Left ventricle myocardium superior (tissue), 1 donor: ENCODE results near the gene CDC42EP4. TPM values are rescaled to one million over a fixed set of nuclear protein-coding genes. Genes with fewer than 3 reads are reported as not detected.
"Not testable (repeated sequence)": the region's sequence is repeated elsewhere in the genome, so short reads cannot be mapped to it uniquely, and the experiment has no call there.

ENCODE experiments used
- ATAC-seq: fragments of 200-7000 bp; cut with Tn5 transposase; one replicate; pipeline ENCODE4 v1.9.1; 2020; ENCODE audit warnings: mild to moderate bottlenecking, moderate library complexity
- DNase-seq: peaks from one replicate; pipeline ENCODE4 v3.0.0-alpha.2; 2020
- intact Hi-C: fragments of 100-400 bp; cut with micrococcal nuclease; formaldehyde crosslinking; loops from one replicate; pipeline ENCODE4 v1.11.0; 2022
- total RNA-seq: library from RNA; stranded (reverse); fragmentation: NEBNext Ultra II Directional; extraction: Animal tissue kit (Norgen Biotek cat#: 25700); gene quantifications from one replicate; pipeline ENCODE4 v1.2.1, GENCODE V29; 2021
- donor health status: DM: no; HTN: yes; CAD: no; lungs with severe emphysema.

Gene CDC42EP4
- total RNA-seq, 1 donor from 2014 or later, result 51.4 TPM

DNA sequence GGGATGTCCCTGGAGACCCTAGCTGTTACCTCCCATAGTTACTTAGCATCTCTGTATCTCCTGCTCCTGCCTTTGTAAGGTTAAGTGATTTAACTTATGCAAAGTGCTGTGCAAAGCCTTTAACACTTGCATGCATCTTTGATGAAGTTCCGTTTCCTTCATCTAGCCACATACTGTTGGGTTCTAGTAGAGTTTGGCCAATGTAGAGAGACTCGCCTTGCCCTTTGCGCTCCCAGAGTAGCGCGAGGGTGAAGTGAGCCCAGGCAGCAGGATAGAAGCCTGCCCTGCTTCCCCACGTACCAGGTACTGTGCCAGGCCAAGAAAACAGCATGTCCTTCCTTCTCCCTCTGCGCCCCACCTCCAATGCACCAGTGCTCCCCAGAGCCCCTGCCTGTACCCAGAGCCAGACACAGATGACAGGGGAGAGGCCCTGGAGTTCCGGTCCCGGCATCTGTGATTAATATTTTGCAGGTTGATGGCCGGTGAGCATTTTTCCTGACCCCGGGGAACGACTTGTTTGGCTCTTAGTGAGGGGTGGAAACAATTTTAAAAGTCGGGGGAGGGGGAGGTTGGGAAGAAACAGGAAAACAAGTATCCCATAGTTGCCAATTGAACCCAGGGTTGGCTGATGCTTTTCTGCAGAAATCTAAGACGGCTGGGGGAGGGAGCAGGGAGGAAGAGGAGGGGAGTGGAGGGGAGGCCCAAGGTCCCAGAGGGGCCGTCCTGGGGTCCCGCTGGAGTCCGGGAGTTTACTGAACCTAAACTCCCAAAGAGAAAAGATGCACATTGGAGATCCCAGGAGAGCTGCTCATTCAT lies 13.1 kb upstream of the CDC42EP4 start:
- ATAC-seq, result no peak
- DNase-seq, result no peak
- intact Hi-C loops, result no loop called here

DNA sequence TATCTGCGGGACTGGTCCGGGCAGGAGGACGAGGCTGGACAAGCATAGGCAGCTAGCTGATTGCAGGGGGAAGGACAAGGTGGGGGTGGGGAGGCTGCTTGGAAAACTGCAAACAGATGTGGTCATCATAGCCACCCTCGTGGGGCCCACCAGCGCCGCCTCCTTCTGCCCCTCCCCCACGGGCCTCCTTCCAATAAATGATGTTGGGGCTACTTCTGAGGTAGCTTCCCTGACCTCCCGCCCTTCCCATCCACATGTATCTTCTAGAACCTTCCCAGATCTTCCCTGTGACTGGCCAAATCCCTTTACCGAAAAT lies 12.3 kb upstream of the CDC42EP4 start:
- DNase-seq, result peak; percentile 55

DNA sequence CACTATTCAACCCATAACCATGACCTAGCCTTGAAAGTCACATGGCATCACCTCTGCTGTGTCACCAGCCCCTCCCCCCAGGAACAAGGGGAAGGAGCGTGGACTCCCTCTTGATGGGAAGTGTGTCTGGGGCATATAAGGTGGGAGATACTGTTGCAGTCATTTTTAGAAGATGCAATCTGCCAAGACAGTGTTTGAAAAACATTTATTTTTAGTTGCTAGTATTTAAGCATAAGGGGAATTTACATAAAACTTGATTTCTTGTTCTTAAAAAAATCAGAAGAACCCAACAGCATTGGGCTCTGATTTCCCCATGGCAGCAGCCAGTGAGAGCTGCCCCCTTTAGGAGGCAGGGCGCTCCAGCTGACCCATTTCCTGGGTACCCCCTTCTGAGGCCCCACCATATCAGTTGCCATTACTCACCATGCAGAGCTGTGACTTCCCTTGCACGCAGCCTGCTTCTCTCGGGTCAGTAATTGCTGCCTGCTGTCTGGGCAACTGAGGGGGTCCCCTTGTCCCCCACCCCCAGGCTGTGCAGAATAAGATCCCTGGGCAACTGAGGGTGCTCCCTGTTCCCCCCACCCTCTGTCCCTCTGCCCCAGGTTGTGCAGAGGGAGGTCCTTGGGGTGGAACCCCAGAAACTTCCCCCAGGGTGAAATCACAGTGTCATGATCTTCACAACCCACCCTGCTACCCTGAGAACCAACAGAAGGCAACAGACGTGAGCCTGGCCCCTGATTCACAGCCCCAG lies 11.8 kb upstream of the CDC42EP4 start:
- no peak for ATAC-seq

More for the DNA sequence above, 12.3 kb upstream of the CDC42EP4 start:
- intact Hi-C loops, result no loop called here
- peak; percentile 51 for ATAC-seq

DNA sequence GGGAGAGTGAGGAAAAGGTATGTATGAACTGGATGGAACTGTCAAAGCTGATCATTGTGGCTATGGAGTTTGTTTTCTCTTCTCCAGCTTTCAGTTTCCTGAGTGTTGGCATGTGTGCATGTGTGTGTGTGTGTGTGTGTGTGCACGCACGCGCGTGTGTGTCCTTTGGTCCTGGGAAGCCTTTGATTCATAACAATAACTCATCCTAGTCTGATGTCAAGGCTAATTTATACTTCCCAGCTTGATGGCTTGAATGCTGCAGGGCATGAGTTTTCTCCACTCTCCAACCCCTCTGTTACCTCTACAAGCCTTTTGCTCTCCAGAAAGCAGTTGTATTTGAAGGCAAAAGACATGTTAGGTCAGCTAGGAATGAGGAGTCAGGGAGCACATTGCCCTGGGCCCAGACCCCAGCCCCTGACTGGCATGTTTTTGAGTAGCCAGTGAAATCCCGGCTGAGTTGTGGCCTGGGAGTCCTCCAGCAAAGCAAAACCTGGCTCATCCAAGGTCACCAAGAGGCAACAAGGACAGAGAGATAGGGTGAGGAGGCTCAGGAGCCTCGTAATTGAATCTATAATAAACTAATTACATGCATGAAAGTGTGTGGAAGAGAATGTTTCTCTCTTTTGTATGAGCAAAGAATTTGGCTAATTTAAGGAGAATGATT lies 8.9 kb upstream of the CDC42EP4 start:
- ATAC-seq (peak; percentile 53), DNase-seq (no peak)
- intact Hi-C loops, result no loop called here

More for the DNA sequence above, 11.8 kb upstream of the CDC42EP4 start:
- DNase-seq, result no peak
- intact Hi-C loops, result no loop called here

DNA sequence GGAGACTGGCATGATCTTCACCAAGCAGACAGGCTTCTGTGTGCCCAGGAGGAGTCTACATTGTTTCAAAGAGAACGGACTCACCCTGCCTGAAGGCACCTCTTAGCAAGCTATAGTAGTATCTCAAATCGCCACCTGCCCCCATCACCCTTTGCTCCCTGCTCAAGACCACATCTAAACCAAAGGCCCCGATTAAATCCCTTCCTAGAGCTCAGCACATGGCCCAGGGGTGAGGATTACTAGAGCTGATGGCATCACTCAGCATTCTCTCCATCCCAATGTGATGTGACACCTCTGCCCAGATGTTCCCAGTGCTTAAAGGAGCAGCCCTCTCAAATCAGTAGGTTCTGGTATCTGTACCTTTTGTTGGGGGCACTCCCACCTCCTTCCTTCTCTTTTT lies 8.0 kb upstream of the CDC42EP4 start:
- ATAC-seq, result no peak
- intact Hi-C loops, result no loop called here
- DNase-seq, result no peak

DNA sequence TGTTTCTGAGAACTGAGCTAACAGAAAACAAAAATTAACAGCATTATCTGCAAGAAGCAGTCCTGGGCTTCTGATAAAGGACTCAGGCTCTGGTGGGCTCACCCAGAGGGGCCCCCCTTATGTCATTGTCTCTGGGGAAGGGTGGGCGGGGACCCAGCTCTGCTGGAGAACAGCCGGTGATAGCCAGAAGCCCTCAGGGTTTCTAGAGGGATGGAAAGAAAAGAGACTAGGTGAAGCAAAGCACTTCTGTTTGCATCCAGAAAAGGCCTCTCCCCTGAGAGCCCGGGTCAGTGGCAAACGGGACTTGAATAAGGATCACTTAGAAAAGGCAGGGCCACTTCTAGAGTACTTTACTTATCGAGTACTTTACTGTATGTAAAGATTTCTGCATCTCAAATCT lies 7.0 kb upstream of the CDC42EP4 start:
- intact Hi-C loops, result no loop called here
- ATAC-seq (no peak), DNase-seq (no peak)

DNA sequence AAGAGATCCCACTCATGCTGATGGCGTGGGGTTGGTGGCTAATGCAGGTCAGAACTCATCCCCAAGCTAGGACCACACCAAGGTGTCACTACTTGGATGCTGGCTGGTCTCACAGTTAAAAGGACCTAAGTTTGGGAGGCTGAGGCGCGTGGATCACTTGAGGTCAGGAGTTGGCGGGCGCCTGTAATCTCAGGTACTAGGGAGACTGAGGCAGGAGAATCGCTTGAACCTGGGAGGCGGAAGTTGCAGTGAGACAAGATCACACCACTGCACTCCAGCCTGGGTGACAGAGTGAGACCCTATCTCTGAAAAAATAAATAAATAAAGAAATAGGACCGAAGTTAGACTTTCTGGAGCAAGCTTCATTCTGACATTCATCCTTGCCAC lies 6.6 kb upstream of the CDC42EP4 start:
- DNase-seq, result no peak
- intact Hi-C loops, result no loop called here
- no peak for ATAC-seq

DNA sequence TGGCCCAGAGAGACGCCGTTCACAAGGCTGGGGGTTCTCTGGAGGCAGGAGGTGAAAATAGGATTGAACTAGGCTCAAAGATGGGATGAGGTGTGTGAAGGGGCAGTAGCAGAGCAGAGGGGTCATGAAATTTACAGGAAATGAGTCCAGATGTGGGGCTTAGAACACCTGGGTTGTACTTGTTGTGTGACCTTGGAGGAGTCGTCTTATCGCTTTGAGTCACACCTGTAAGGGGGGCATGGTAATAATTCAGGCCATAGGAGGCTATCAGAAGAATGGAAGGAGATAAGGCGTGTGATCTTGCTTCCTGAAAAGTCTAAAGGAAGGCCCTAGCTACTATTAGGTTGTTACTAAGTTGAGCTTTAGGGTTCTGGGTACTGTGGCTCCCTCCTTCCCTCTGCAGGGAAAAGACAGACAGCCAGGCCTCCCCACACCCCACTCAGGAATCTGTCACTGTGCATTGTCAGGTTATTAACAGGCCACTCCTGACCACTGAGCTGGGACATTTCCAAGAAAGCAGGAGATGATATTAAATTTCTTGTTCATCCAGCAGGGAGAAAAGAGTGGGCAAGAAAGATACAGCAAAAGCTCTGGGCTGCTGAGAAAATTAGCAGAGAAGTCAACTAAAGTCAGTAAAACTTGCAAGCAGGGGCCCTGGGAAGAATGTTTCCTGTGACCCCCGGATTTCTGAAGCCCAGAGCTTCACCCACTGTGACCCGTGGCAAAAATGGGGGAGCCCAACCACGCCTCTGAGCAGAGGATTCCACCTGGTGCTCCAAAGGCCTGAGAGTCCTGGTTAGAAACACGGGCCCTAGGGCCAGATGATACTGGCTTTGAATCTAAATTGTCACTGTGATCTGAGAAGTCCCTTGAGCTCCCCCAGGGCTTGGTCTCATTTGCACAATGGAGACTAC lies 6.0 kb upstream of the CDC42EP4 start:
- intact Hi-C loops, result no loop called here
- no peak for DNase-seq
- peak; percentile 73 for ATAC-seq

DNA sequence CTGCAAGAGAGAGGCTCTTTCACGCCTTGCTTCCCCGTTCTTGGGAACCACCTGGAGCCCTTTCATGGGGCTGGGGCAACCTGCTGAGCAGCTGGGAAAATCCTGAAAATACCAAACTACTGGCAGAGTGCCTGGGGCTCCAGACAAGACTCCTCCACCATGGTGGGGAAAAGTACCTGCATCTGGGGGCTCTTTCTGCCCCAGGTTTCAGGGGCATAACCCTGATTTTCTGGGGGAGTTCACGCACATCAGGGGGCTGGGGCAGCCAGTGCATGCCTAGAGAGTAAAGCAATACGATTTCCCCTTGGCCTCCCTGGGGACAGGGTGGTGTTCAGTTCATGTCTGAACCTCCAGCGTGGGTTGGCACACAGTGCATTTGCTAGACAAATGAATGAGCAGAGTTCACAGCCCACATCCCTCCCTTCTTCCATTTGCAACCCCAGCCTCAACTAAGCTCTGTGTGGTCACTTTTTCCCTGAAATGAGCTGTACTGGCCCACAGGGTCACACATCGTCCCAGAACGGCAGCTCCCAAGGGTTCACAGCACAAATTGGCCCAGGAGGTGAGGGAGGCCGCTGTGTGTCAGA lies 5.2 kb upstream of the CDC42EP4 start:
- intact Hi-C loops, result no loop called here
- DNase-seq, result no peak
- ATAC-seq, result peak; percentile 10

DNA sequence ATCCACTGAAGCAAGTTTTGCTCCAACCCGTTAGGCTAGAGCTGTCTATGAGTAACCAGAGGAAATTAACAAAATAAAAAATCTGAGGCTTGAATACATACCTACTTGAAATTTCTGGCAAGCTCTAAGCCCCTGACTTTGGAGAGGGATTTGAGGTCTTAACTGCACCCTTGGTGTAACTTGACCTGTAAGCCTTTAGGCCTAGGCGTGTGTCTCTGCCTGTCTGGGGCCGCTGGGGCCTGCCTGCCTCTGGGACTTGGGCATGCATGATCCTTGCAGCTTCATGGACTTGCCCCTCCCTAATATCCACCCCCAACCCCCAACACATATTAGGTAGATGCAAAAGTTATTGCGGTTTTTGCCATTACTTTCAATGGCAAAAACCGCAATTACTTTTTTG lies 3.7 kb upstream of the CDC42EP4 start:
- ATAC-seq (no peak), DNase-seq (no peak)
- intact Hi-C loops, result no loop called here

DNA sequence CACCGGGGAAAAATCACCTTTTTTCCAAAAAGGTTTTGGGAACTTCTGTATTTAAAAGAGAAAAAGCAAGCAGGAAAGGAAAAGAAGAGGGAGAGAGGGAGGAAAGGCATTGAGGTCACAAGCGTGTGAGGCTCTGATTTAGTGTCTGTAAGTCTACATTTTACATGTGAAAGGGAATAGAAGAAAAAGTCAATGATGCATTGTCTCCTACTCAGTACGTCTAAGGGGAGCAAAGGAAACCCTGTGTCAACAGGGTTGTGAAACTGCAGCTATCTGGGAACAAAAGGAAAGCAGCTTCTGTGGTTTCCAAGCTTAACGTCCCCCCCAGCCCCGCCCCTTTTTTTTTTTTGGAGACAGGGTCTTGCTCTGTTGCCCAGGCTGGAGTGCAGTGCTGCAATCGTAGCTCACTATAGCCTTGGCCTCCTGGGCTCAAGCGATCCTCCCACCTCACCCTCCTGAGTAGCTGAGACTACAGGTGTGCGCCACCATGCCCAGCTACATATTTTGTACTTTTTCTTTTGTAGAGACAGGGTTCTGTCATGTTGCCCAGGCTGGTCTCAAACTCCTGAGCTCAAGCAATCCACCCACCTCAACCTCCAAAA lies 1.8 kb upstream of the CDC42EP4 start:
- DNase-seq, result no peak
- ATAC-seq, result no peak
- intact Hi-C loops, result no loop called here

DNA sequence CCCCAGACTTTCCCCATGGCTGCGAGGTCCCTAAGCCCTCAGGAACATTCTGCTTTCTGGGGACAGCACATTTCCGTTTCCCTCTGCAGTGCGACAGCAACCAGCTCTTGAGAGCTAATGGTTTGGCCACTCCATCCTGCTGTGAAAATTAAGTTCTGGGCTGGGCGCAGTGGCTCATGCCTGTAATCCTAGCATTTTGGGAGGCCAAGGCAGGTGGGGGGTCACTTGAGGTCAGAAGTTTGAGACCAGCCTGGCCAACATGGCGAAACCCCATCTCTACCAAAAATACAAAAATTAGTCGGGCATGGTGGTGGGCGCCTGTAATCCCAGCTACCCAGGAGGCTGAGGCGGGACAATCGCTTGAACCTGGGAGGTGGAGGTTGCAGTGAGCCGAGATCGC lies 1.1 kb upstream of the CDC42EP4 start:
- intact Hi-C loops, DNase-seq, ATAC-seq: not testable (repeated sequence)

DNA sequence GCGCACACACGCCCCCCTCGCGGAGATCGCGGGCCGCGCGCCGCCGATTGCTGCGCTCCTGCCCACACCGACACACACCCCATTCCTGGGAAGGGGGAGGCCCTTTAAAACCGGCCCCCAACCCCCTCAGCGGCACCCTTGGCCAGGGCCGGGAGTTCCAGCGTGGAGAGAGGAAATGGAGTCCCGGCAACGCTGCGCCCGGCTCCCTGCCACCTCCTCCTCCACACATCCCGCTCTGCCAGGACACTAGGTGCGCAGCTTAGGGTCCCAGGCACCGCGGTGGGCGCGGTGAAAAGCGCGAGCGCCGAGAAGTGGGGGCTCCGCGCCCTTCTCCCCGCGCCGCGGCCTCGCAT lies 397 bp downstream of the CDC42EP4 start:
- intact Hi-C loops, result no loop called here
- ATAC-seq (peak; percentile 28), DNase-seq (no peak)

DNA sequence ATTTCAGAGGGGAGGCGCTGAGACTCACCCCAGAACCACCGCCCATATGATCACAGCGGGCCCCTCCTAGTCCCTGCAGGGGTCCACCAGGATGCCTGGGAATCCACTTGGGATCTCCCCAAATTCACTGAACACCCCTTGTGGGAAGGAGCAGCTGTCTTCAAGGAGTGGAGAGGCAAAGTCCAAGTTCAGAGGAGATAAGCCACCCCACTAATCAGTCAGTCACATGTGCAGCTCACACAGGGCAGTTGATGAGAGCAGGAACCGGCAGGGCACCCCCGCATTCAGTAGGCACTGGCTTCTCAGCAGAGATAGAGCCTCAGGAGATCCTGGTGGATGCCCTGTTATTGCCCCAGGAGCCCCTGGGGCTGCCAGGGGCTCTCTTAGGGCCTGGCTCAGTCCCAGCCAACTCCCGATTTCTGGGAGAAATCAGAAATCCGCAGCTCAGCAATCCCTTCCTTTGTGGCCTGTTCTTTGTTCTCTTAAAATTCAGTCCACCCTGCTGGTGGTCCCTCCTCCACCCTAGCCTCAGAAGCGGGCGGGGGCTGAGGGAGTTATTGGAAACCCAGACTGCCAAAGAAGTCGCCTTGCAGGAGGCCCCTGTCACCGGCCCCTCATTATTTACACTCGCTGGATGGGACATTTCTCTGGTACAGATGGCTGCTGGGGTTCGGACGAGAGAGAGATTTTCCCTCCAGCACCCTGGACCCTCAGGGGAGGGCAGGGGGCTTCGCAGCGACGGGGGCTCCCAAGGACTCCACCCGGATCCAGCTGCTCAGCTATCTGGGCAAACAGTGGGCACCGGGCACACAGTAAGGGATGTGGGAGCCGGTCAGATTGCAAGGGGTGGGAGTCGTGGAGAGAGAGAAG lies 1.8 kb downstream of the CDC42EP4 start:
- DNase-seq (peak; percentile 41), ATAC-seq (no peak)
- intact Hi-C loops, result no loop called here

DNA sequence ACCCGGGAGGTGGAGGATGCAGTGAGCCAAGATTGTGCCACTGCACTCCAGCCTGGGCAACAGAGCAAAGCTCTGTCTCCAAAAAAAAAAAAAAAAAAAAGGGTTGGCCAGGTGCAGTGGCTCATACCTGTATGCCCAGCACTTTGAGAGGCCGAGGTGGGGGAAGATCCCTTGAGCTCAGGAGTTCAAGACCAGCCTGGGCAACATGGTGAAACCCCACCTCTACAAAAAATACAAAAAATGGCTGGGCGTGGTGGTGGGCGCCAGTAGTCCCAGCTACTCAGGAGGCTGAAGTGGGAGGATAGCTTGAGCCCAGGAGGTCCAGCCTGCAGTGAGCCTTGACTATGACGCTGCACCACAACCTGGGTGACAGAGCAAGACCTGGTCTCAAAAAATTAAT lies 2.8 kb downstream of the CDC42EP4 start:
- DNase-seq, intact Hi-C loops, ATAC-seq: not testable (repeated sequence)

DNA sequence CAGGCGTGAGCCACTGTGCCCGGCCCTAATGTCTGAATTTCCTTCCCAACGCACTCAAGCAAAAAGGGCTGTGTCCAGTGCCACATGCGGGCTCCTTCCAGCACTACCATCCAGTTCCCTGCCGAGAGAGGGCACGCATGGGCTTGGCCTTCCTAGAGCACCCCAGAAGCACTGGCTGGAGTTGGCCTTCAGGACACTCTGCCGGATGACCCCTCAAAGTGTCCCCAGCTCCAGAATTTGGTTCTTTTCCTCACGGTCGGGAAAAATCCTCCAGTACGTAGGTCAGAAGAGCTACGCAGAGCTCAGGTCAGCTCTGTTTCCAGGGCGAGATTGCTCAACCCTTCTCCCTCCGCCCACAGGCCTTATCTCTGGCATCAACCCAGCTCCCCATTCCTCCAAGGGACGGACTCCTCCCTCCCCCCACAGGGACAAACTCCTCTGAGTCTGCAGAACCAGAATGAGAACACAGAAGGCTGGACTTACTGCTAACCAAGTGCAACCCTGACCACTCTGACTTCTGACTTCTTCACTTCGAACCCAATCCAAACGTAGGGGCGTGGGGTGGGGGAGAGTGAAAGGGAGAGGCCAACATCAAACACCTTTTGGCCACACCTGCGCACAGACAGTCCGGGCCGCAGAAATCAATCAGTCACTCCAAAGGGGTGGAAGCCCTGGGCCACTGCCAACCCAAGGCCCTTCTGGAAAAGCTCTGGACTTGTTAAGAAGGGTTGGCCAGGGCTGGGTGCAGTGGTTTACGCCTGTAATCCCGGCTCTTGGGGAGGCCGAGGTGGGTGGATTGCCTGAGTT lies 3.6 kb downstream of the CDC42EP4 start:
- intact Hi-C loops, result no loop called here
- ATAC-seq (peak; percentile 22), DNase-seq (peak; percentile 83)

DNA sequence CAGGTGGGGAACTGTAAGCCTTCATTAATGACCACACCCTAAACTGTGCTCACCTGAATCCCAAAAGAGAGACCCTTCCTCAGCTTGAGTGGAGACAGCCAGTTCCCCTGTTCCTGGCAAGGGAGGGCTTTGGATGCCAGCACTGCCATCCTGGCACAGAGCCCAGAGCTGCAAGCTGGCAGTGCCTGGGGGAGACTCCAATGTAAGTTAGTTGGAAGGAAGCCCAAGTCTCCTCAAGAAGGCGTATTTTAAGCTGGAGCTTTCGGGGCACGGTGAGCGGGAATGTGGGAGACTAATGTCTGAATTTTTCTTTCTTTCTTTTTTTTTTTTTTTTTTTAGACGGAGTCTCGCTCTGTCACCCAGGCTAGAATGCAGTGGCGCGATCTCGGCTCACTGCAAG lies 4.7 kb downstream of the CDC42EP4 start:
- no peak for ATAC-seq
- intact Hi-C loops, result no loop called here
- peak; percentile 73 for DNase-seq
